SK-N-SH treated with all-trans-retinoic acid at 6 μM for 48 hours (cell line): ENCODE measurements around the gene MFSD6L.

Experiments used
- ATAC-seq: fragments of 200-7000 bp; cut with Tn5 transposase; 3 replicates; pipeline ENCODE4 v1.9.1; 2020; ENCODE audit warnings: mild to moderate bottlenecking, moderate library complexity
- ARNTL ChIP-seq: fragments of 450-650 bp; formaldehyde crosslinking; IDR thresholded peaks from 2 replicates; pipeline ENCODE4 v1.5.0; 2020; ENCODE audit warnings: low read depth, mild to moderate bottlenecking, moderate library complexity, borderline replicate concordance
- BACH2 ChIP-seq: fragments of 250-450 bp; sonication (Bioruptor Pico); IDR thresholded peaks from 2 replicates; pipeline ENCODE4 v1.9.0; 2021; ENCODE audit warnings: mild to moderate bottlenecking, borderline replicate concordance
- CREB5 ChIP-seq: fragments of 250-450 bp; sonication (Bioruptor Pico); IDR thresholded peaks from 2 replicates; pipeline ENCODE4 v1.5.1; 2020; ENCODE audit warnings: low read depth, mild to moderate bottlenecking, moderate library complexity
- CSDC2 ChIP-seq: fragments of 250-450 bp; sonication (Bioruptor Pico); IDR thresholded peaks from 2 replicates; pipeline ENCODE4 v1.5.0; 2020; ENCODE audit warnings: mild to moderate bottlenecking, moderate library complexity
- ESRRG ChIP-seq: fragments of 250-450 bp; sonication (Bioruptor Pico); IDR thresholded peaks from 2 replicates; pipeline ENCODE4 v1.6.1; 2021; ENCODE audit warnings: mild to moderate bottlenecking
- GLIS3 ChIP-seq: fragments of 250-450 bp; sonication (Bioruptor Pico); IDR thresholded peaks from 2 replicates; pipeline ENCODE4 v1.5.0; 2020; ENCODE audit warnings: mild to moderate bottlenecking, moderate library complexity
- OSR1 ChIP-seq: fragments of 250-450 bp; sonication (Bioruptor Pico); IDR thresholded peaks from 2 replicates; pipeline ENCODE4 v1.8.0; 2022; ENCODE audit warnings: moderate library complexity, mild to moderate bottlenecking, inconsistent platforms
- POU6F1 ChIP-seq: fragments of 250-450 bp; sonication (Bioruptor Pico); IDR thresholded peaks from 2 replicates; pipeline ENCODE4 v1.8.0; 2021; ENCODE audit warnings: low read depth, mild to moderate bottlenecking, moderate library complexity, borderline replicate concordance
- PPARA ChIP-seq: fragments of 250-450 bp; sonication (Bioruptor Pico); IDR thresholded peaks from 2 replicates; pipeline ENCODE4 v1.5.0; 2020; ENCODE audit warnings: mild to moderate bottlenecking, borderline replicate concordance
- RARB ChIP-seq: fragments of 250-450 bp; sonication (Bioruptor Pico); IDR thresholded peaks from 2 replicates; pipeline ENCODE4 v1.8.0; 2021; ENCODE audit warnings: mild to moderate bottlenecking, moderate library complexity
- SNAI2 ChIP-seq: fragments of 250-450 bp; sonication (Bioruptor Pico); IDR thresholded peaks from 2 replicates; pipeline ENCODE4 v1.5.0; 2020; ENCODE audit warnings: mild to moderate bottlenecking, moderate library complexity
- TCF4 ChIP-seq: fragments of 250-450 bp; sonication (Bioruptor Pico); IDR thresholded peaks from 2 replicates; pipeline ENCODE4 v1.8.0; 2021; ENCODE audit warnings: mild to moderate bottlenecking, moderate library complexity, borderline replicate concordance
- TOX ChIP-seq: fragments of 250-450 bp; sonication (Bioruptor Pico); IDR thresholded peaks from 2 replicates; pipeline ENCODE4 v1.8.0; 2021; ENCODE audit warnings: mild to moderate bottlenecking, moderate library complexity, borderline replicate concordance
- TSHZ2 ChIP-seq: fragments of 250-450 bp; sonication (Bioruptor Pico); IDR thresholded peaks from 2 replicates; pipeline ENCODE4 v1.5.0; 2020; ENCODE audit warnings: mild to moderate bottlenecking, moderate library complexity
- ZC3H10 ChIP-seq: fragments of 250-450 bp; sonication (Bioruptor Pico); IDR thresholded peaks from 2 replicates; pipeline ENCODE4 v1.5.1; 2021; ENCODE audit warnings: mild to moderate bottlenecking, moderate library complexity
- ZFP30 ChIP-seq: fragments of 450-650 bp; formaldehyde crosslinking; IDR thresholded peaks from 2 replicates; pipeline ENCODE4 v1.5.0; 2022; ENCODE audit warnings: mild to moderate bottlenecking, moderate library complexity
- ZNF565 ChIP-seq: fragments of 450-650 bp; formaldehyde crosslinking; conservative IDR thresholded peaks from 2 replicates; pipeline ENCODE4 v1.5.0; 2020; ENCODE audit warnings: low read depth, mild to moderate bottlenecking, moderate library complexity
- ZNF70 ChIP-seq: fragments of 450-650 bp; formaldehyde crosslinking; IDR thresholded peaks from 2 replicates; pipeline ENCODE4 v1.5.0; 2020; ENCODE audit warnings: mild to moderate bottlenecking, moderate library complexity
- TF ChIP-seq, protein P1 (sequence below): fragments of 250-450 bp; sonication (Bioruptor Pico); IDR thresholded peaks from 2 replicates; pipeline ENCODE4 v1.8.0; 2020; ENCODE audit warnings: mild to moderate bottlenecking, moderate library complexity, borderline replicate concordance
- TF ChIP-seq, protein P2 (sequence below): fragments of 250-450 bp; sonication (Bioruptor Pico); IDR thresholded peaks from 2 replicates; pipeline ENCODE4 v1.5.1; 2021; ENCODE audit warnings: mild to moderate bottlenecking, moderate library complexity

The MFSD6L gene

GRCh38 chr17:8781776-8782175, 17.4 kb downstream of the MFSD6L start:
- no peak for ATAC-seq

DNA sequence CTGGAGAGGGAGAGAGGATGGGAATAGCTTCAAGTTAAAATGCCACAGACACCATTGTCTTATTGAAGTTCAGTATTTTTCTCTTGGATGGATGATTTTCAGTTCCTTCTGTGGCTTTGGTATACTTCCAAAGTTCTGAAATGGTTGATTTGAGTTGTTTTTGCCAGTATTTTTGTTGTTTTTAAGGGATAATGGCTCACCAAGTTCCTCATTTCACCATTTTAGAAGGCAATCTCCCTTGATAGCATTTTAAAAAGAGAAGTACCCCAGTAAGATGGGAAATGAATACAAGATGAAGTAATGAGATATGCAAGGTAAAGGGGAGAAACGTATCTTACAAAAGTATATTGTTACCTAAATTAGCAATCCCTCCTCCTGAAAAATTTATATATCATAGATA, 22.3 kb downstream of the MFSD6L start:
- no peak for TF ChIP-seq CREB5
- TF ChIP-seq TCF4 (CRISPR knock-in tag) = no peak
- TF ChIP-seq POU6F1 (CRISPR knock-in tag) = no peak
- TF ChIP-seq PPARA = no peak
- TF ChIP-seq SNAI2 (CRISPR knock-in tag) = no peak
- TF ChIP-seq ZNF565 = no peak
- TF ChIP-seq CSDC2 (CRISPR knock-in tag) = no peak
- TF ChIP-seq, protein P1, sequence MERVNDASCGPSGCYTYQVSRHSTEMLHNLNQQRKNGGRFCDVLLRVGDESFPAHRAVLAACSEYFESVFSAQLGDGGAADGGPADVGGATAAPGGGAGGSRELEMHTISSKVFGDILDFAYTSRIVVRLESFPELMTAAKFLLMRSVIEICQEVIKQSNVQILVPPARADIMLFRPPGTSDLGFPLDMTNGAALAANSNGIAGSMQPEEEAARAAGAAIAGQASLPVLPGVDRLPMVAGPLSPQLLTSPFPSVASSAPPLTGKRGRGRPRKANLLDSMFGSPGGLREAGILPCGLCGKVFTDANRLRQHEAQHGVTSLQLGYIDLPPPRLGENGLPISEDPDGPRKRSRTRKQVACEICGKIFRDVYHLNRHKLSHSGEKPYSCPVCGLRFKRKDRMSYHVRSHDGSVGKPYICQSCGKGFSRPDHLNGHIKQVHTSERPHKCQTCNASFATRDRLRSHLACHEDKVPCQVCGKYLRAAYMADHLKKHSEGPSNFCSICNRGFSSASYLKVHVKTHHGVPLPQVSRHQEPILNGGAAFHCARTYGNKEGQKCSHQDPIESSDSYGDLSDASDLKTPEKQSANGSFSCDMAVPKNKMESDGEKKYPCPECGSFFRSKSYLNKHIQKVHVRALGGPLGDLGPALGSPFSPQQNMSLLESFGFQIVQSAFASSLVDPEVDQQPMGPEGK (CRISPR knock-in tag) = no peak
- no peak for TF ChIP-seq BACH2 (CRISPR knock-in tag)
- TF ChIP-seq, protein P2, sequence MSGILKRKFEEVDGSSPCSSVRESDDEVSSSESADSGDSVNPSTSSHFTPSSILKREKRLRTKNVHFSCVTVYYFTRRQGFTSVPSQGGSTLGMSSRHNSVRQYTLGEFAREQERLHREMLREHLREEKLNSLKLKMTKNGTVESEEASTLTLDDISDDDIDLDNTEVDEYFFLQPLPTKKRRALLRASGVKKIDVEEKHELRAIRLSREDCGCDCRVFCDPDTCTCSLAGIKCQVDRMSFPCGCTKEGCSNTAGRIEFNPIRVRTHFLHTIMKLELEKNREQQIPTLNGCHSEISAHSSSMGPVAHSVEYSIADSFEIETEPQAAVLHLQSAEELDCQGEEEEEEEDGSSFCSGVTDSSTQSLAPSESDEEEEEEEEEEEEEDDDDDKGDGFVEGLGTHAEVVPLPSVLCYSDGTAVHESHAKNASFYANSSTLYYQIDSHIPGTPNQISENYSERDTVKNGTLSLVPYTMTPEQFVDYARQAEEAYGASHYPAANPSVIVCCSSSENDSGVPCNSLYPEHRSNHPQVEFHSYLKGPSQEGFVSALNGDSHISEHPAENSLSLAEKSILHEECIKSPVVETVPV (CRISPR knock-in tag) = no peak
- TF ChIP-seq OSR1 (CRISPR knock-in tag) = no peak
- no peak for TF ChIP-seq ZC3H10
- TF ChIP-seq RARB (CRISPR knock-in tag) = no peak
- TF ChIP-seq TOX = no peak
- no peak for TF ChIP-seq ZNF70 (CRISPR knock-in tag)
- no peak for TF ChIP-seq ZFP30
- TF ChIP-seq TSHZ2 = no peak
- TF ChIP-seq ARNTL (CRISPR knock-in tag) = no peak
- no peak for TF ChIP-seq GLIS3
- TF ChIP-seq ESRRG (CRISPR knock-in tag) = no peak

More at GRCh38 chr17:8781776-8782175, 17.4 kb downstream of the MFSD6L start:
- TF ChIP-seq CREB5 (no peak), TOX (no peak), ZNF70 (CRISPR knock-in tag) (no peak)
- TF ChIP-seq, protein P2 (CRISPR knock-in tag) = no peak

More for the DNA sequence above, 22.3 kb downstream of the MFSD6L start:
- ATAC-seq = no peak
